HepG2 (cell line): ENCODE results near the gene USF2. TPM values are rescaled to one million over a fixed set of nuclear protein-coding genes. Genes with fewer than 3 reads are reported as not detected.
A peak's percentile ranks its signal among the peaks of the same experiment; 100 is the strongest.

Source experiments
- CEBPG ChIP-seq: IDR thresholded peaks from 2 replicates; pipeline ENCODE4 v1.6.1; 2016
- DPF2 ChIP-seq: sonication (generic); formaldehyde crosslinking; IDR thresholded peaks from 2 replicates; pipeline ENCODE4 v1.4.0; 2020; ENCODE audit warnings: mild to moderate bottlenecking, low read depth, missing genetic modification reagents, borderline replicate concordance
- DZIP1 ChIP-seq: sonication (generic); formaldehyde crosslinking; IDR thresholded peaks from 2 replicates; pipeline ENCODE4 v1.5.0; 2020; ENCODE audit warnings: mild to moderate bottlenecking, missing genetic modification reagents
- ERF ChIP-seq: IDR thresholded peaks from 2 replicates; pipeline ENCODE4 v1.6.1; 2018; ENCODE audit warnings: missing biosample characterization, missing genetic modification reagents
- HOXA3 ChIP-seq: sonication (generic); formaldehyde crosslinking; IDR thresholded peaks from 2 replicates; pipeline ENCODE4 v1.5.0; 2020; ENCODE audit warnings: missing genetic modification reagents
- KDM5A ChIP-seq: fragments of 200-600 bp; sonication (generic); IDR thresholded peaks from 2 replicates; pipeline ENCODE4 v1.7.0; 2018; ENCODE audit warnings: antibody characterized with exemption, mild to moderate bottlenecking, low read length, borderline replicate concordance
- LBX2 ChIP-seq: sonication (generic); formaldehyde crosslinking; IDR thresholded peaks from 2 replicates; pipeline ENCODE4 v1.5.0; 2020; ENCODE audit warnings: missing genetic modification reagents, mild to moderate bottlenecking, borderline replicate concordance
- MATR3 ChIP-seq: sonication (generic); formaldehyde crosslinking; IDR thresholded peaks from 2 replicates; pipeline ENCODE4 v1.4.0; 2020; ENCODE audit warnings: missing genetic modification reagents
- MTA1 ChIP-seq: sonication (generic); formaldehyde crosslinking; IDR thresholded peaks from 2 replicates; pipeline ENCODE4 v1.4.0; 2020; ENCODE audit warnings: missing genetic modification reagents, mild to moderate bottlenecking, borderline replicate concordance
- NCOA2 ChIP-seq: sonication (generic); formaldehyde crosslinking; IDR thresholded peaks from 2 replicates; pipeline ENCODE4 v1.8.0; 2022; ENCODE audit warnings: inconsistent platforms
- PITX1 ChIP-seq: sonication (generic); formaldehyde crosslinking; IDR thresholded peaks from 2 replicates; pipeline ENCODE4 v1.5.1; 2020; ENCODE audit warnings: mild to moderate bottlenecking, missing genetic modification reagents
- ZFP82 ChIP-seq: sonication (generic); formaldehyde crosslinking; IDR thresholded peaks from 2 replicates; pipeline ENCODE4 v1.5.1; 2020; ENCODE audit warnings: mild to moderate bottlenecking, missing genetic modification reagents, borderline replicate concordance
- ZFY ChIP-seq: sonication (generic); formaldehyde crosslinking; IDR thresholded peaks from 2 replicates; pipeline ENCODE4 v1.4.0; 2020; ENCODE audit warnings: missing genetic modification reagents
- ZNF205 ChIP-seq: IDR thresholded peaks from 2 replicates; pipeline ENCODE4 v1.6.1; 2018; ENCODE audit warnings: missing biosample characterization, missing genetic modification reagents
- ZNF558 ChIP-seq: sonication (generic); formaldehyde crosslinking; IDR thresholded peaks from 2 replicates; pipeline ENCODE4 v1.9.0; 2022; ENCODE audit warnings: mild to moderate bottlenecking, missing genetic modification reagents, borderline replicate concordance
- ZNF891 ChIP-seq: sonication (generic); formaldehyde crosslinking; IDR thresholded peaks from 2 replicates; pipeline ENCODE4 v1.5.0; 2020; ENCODE audit warnings: mild to moderate bottlenecking, missing genetic modification reagents
- ZSCAN12 ChIP-seq: sonication (generic); formaldehyde crosslinking; IDR thresholded peaks from 2 replicates; pipeline ENCODE4 v1.9.0; 2021; ENCODE audit warnings: mild to moderate bottlenecking, missing genetic modification reagents
- polyA plus RNA-seq, 8 experiments: library from polyadenylated mRNA; depleted of rRNA in 3 of 8; stranded (reverse) in 7 of 8; unstranded in 1 of 8; fragments of >200 nt; fragmentation: Illumina TruSeq in 4 of 8; extraction: Trizol in 4 of 8; gene quantifications; 2 replicates each; pipeline versions ENCODE4 v1.2.1 to v1.2.3, GENCODE V29; 2011 to 2016; ENCODE audit warnings: low read depth in 4 of 8, missing spikeins in 1 of 8, mixed read lengths in 1 of 8; ENCODE audit not compliant: insufficient read depth in 1 of 8
- total RNA-seq, 5 experiments: library from RNA; depleted of rRNA; stranded (reverse); fragments of >200 nt; fragmentation: Illumina TruSeq; extraction: Trizol; gene quantifications; 2 replicates each; pipeline ENCODE4 v1.2.3, GENCODE V29; 2016; ENCODE audit warnings: low read depth in 1 of 5
- TF ChIP-seq, protein P1 (sequence below): sonication (generic); formaldehyde crosslinking; IDR thresholded peaks from 2 replicates; pipeline ENCODE4 v1.8.0; 2022; ENCODE audit warnings: mild to moderate bottlenecking, missing genetic modification reagents, moderate library complexity
- TF ChIP-seq, protein P2 (sequence below): sonication (generic); formaldehyde crosslinking; IDR thresholded peaks from 2 replicates; pipeline ENCODE4 v1.8.0; 2022; ENCODE audit warnings: missing genetic modification reagents, mild to moderate bottlenecking, moderate library complexity, borderline replicate concordance
- TF ChIP-seq, protein P3 (sequence below): sonication (generic); formaldehyde crosslinking; IDR thresholded peaks from 2 replicates; pipeline ENCODE4 v1.4.0; 2020; ENCODE audit warnings: missing genetic modification reagents, mild to moderate bottlenecking, borderline replicate concordance

The USF2 gene
- total and polyA plus RNA-seq, 2 of the 13 experiments (the other 11 are each of a cell fraction or from before 2014, with no cell fraction given), result 54.9 to 106 TPM

GRCh38 chr19:35309481-35310279 lies 40.9 kb downstream of the USF2 start (continued):
- TF ChIP-seq DZIP1 (peak; percentile 52; the same call in 1 of the 2 replicates), PITX1 (peak; percentile 68; the same call in 1 of the 2 replicates), KDM5A (no peak), ZSCAN12 (CRISPR knock-in tag) (no peak), DPF2 (CRISPR knock-in tag) (0 out of 2 replicates have a peak, but pooled peaks have one; percentile 43), LBX2 (CRISPR knock-in tag) (0 out of 2 replicates have a peak, but pooled peaks have one; percentile 28), CEBPG (CRISPR knock-in tag) (peak; percentile 51), ZNF205 (CRISPR knock-in tag) (peak; percentile 46; the same call in 1 of the 2 replicates), ERF (no peak), MTA1 (peak; percentile 47; the same call in 1 of the 2 replicates), ZFP82 (CRISPR knock-in tag) (no peak), NCOA2 (CRISPR knock-in tag) (peak; percentile 89), ZNF558 (CRISPR knock-in tag) (no peak), ZNF891 (CRISPR knock-in tag) (no peak; the same call in 1 of the 2 replicates), HOXA3 (peak; percentile 67), ZFY (CRISPR knock-in tag) (peak; percentile 63), MATR3 (CRISPR knock-in tag) (no peak)
- TF ChIP-seq, protein P1, sequence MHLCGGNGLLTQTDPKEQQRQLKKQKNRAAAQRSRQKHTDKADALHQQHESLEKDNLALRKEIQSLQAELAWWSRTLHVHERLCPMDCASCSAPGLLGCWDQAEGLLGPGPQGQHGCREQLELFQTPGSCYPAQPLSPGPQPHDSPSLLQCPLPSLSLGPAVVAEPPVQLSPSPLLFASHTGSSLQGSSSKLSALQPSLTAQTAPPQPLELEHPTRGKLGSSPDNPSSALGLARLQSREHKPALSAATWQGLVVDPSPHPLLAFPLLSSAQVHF, result no peak
- TF ChIP-seq, protein P2, sequence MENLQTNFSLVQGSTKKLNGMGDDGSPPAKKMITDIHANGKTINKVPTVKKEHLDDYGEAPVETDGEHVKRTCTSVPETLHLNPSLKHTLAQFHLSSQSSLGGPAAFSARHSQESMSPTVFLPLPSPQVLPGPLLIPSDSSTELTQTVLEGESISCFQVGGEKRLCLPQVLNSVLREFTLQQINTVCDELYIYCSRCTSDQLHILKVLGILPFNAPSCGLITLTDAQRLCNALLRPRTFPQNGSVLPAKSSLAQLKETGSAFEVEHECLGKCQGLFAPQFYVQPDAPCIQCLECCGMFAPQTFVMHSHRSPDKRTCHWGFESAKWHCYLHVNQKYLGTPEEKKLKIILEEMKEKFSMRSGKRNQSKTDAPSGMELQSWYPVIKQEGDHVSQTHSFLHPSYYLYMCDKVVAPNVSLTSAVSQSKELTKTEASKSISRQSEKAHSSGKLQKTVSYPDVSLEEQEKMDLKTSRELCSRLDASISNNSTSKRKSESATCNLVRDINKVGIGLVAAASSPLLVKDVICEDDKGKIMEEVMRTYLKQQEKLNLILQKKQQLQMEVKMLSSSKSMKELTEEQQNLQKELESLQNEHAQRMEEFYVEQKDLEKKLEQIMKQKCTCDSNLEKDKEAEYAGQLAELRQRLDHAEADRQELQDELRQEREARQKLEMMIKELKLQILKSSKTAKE (CRISPR knock-in tag), result peak; percentile 76; the same call in 1 of the 2 replicates
- TF ChIP-seq, protein P3, sequence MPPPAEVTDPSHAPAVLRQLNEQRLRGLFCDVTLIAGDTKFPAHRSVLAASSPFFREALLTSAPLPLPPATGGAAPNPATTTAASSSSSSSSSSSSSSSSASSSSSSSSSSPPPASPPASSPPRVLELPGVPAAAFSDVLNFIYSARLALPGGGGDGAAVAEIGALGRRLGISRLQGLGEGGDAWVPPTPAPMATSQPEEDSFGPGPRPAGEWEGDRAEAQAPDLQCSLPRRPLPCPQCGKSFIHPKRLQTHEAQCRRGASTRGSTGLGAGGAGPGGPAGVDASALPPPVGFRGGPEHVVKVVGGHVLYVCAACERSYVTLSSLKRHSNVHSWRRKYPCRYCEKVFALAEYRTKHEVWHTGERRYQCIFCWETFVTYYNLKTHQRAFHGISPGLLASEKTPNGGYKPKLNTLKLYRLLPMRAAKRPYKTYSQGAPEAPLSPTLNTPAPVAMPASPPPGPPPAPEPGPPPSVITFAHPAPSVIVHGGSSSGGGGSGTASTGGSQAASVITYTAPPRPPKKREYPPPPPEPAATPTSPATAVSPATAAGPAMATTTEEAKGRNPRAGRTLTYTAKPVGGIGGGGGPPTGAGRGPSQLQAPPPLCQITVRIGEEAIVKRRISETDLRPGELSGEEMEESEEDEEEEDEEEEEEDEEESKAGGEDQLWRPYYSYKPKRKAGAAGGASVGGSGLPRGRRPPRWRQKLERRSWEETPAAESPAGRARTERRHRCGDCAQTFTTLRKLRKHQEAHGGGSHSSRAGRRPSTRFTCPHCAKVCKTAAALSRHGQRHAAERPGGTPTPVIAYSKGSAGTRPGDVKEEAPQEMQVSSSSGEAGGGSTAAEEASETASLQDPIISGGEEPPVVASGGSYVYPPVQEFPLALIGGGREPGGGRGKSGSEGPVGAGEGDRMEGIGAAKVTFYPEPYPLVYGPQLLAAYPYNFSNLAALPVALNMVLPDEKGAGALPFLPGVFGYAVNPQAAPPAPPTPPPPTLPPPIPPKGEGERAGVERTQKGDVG (CRISPR knock-in tag), result 0 out of 2 replicates have a peak, but pooled peaks have one; percentile 86
